ENCODE measurements around the gene TRDN.

The TRDN gene

GRCh38 chr6:123648020-123648580 is 11.3 kb upstream of the TRDN start:
- no peak for DNase-seq (ENCODE audit: low read depth)
- TF ChIP-seq, protein P1, sequence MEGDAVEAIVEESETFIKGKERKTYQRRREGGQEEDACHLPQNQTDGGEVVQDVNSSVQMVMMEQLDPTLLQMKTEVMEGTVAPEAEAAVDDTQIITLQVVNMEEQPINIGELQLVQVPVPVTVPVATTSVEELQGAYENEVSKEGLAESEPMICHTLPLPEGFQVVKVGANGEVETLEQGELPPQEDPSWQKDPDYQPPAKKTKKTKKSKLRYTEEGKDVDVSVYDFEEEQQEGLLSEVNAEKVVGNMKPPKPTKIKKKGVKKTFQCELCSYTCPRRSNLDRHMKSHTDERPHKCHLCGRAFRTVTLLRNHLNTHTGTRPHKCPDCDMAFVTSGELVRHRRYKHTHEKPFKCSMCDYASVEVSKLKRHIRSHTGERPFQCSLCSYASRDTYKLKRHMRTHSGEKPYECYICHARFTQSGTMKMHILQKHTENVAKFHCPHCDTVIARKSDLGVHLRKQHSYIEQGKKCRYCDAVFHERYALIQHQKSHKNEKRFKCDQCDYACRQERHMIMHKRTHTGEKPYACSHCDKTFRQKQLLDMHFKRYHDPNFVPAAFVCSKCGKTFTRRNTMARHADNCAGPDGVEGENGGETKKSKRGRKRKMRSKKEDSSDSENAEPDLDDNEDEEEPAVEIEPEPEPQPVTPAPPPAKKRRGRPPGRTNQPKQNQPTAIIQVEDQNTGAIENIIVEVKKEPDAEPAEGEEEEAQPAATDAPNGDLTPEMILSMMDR (IDR thresholded peaks at IDR 0.05; ENCODE audit: low read depth, low read length, missing control alignments): no peak
- no peak overlapping the region for H3K4me3 ChIP-seq (ENCODE audit: low read depth, low read length)

GRCh38 chr6:123641497-123641896 is 4.7 kb upstream of the TRDN start:
- H3K4me3 ChIP-seq (ENCODE audit: low read depth, low read length): no peak overlapping the region
- no peak for DNase-seq (ENCODE audit: low read depth)
- TF ChIP-seq, protein P1 (IDR thresholded peaks at IDR 0.05; ENCODE audit: low read depth, low read length, missing control alignments): no peak

DNA sequence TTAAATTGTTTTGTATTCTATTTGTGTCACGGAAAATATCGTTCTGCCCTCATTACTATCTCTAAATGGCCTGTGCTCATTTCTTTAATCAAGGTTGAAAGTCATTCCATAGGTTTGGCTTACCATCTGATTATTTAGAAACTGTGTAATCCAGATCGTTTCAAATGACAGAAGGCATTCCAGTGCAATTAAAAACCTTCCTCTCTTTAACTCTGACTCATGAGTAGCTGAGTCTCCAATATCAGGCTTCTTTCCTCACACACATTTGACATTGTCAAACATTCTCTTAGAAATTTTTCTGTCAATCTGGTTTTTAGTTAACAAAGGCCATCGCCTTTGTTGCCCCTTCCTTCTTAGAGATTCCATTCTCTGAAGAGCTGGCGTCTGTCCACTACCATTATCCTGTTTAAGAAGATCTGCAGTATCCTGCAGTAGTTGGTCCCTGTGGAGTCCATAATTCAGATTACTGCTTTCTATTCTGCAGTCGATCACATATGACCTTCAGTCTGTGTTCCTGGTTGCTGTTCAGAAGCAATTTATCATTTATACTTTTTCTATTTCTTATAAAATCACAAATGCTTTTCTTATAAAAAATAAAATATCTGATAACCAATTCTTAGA is 3.9 kb upstream of the TRDN start:
- H3K4me3 ChIP-seq (ENCODE audit: low read depth, low read length): no peak overlapping the region
- DNase-seq (ENCODE audit: low read depth): no peak
- TF ChIP-seq, protein P1 (IDR thresholded peaks at IDR 0.05; ENCODE audit: low read depth, low read length, missing control alignments): no peak

DNA sequence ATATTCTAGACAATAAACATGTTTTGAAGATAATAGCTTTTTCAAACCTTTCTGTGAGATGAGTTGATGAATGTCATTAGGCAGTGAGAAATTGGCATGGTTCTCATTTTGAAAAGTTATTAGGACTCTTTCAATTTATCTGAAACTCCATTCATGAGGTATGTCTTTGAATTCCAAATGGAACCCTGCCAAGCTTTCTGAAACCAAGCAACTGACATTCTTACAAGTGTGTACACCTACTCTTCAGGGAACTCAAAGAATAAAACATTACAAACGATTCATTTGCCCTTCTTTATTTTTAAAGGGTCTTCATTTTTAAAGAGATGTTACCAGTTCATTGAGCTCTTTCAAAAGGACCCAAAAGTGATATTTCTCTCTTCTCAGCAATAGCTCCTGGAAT is 2.1 kb upstream of the TRDN start:
- DNase-seq (ENCODE audit: low read depth): no peak
- TF ChIP-seq, protein P1 (IDR thresholded peaks at IDR 0.05; ENCODE audit: low read depth, low read length, missing control alignments): no peak
- H3K4me3 ChIP-seq (ENCODE audit: low read depth, low read length): no peak overlapping the region

- TF ChIP-seq, protein P1 (IDR thresholded peaks at IDR 0.05; ENCODE audit: low read depth, low read length, missing control alignments): no peak
- no peak overlapping the region for H3K4me3 ChIP-seq (ENCODE audit: low read depth, low read length)
- DNase-seq (ENCODE audit: low read depth): no peak
Observed at GRCh38 chr6:123636282-123636681, 468 bp downstream of the TRDN start.

DNA sequence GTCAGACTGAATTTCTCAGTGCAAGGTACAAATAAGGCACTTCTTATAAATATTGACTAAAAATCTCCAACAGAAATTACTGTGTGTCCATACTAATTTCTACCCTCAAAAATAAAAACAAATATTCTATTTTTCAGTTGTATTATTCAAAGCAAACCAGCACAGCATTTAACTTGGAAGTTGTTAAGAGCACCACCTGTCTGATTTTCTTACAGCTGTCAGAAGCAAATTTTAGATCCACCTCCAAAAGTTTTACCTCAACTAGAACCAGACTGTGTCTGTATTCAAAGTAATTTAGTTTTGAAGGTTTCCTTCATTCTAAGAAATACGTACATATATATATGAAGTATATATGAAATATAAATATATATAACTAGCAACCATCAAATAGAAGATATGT is 1.2 kb downstream of the TRDN start:
- no peak for DNase-seq (ENCODE audit: low read depth)
- TF ChIP-seq, protein P1 (IDR thresholded peaks at IDR 0.05; ENCODE audit: low read depth, low read length, missing control alignments): no peak
- no peak overlapping the region for H3K4me3 ChIP-seq (ENCODE audit: low read depth, low read length)

DNA sequence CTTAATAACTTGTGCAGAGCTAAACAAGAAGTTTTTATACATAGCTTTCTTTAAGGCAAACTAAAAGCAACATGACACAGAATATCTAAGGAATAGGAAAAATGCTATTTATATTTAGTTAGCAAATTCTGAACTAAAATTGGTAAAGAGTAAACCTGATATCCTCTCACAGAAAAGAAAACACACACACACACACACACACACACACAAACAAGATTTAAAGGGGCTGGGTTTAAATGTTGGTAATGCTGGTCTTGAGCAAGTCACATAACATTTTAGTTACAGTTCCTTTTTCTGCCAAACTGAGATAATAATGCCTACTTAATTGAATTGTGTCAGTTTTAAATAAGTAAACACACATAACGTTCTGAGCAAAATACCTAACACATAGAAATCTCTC is 1.6 kb downstream of the TRDN start:
- H3K4me3 ChIP-seq (ENCODE audit: low read depth, low read length): no peak overlapping the region
- TF ChIP-seq, protein P1 (IDR thresholded peaks at IDR 0.05; ENCODE audit: low read depth, low read length, missing control alignments): no peak
- DNase-seq (ENCODE audit: low read depth): no peak

Measured in GM12864 (cell line).